HepG2 (cell line): ENCODE measurements around the gene ZNF683.

Experiments used
- NR2C2 ChIP-seq: sonication (generic); formaldehyde crosslinking; IDR thresholded peaks from 2 replicates; pipeline ENCODE4 v1.4.0; 2020; ENCODE audit warnings: missing genetic modification reagents, mild to moderate bottlenecking, moderate library complexity, borderline replicate concordance
- ZBTB7A ChIP-seq: sonication (generic); formaldehyde crosslinking; IDR thresholded peaks from 2 replicates; pipeline ENCODE4 v1.8.0; 2022; ENCODE audit warnings: mild to moderate bottlenecking, missing genetic modification reagents

DNA sequence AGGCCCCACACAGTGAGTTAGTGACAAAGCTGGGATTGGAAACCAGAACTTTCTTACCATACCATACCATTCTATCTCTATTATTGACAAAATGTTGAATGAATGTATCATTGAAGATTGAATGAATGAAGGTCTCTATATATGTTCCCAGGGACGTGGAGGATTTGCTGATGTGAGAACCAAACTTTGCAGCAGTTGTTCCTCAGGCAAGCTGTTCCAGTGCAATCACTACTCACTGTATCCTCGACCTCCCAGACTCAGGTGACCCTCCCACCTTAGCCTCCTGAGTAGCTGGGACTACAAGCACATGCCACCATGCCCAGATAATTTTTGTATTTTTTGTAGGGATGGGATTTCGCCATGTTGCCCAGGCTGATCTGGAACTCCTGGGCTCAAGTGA is 26.5 kb upstream of the ZNF683 start:
- TF ChIP-seq ZBTB7A (CRISPR knock-in tag) (no peak), NR2C2 (no peak)
